Gastrocnemius medialis (tissue), 4 donors: ENCODE results near the gene ANKS1B.

Experiments used
- POLR2A ChIP-seq, 2 donors: fragments of 450-650 bp; IDR thresholded peaks; one replicate each; pipeline ENCODE4 v1.6.1; 2017; ENCODE audit warnings: antibody characterized with exemption in 2 of 2, mild to moderate bottlenecking in 2 of 2, moderate library complexity in 2 of 2
- TF ChIP-seq, protein P1 (sequence below), 5 experiments: fragments of 450-650 bp in 3 of 5; fragments of 200-600 bp in 2 of 5; sonication (generic) in 2 of 5; IDR thresholded peaks in 4 of 5; conservative IDR thresholded peaks in 1 of 5; 1 replicate in 4 of 5; 2 replicates in 1 of 5; pipeline ENCODE4 v1.5.1; 2016 to 2019; ENCODE audit warnings: antibody characterized with exemption in 5 of 5, mild to moderate bottlenecking in 3 of 5, moderate library complexity in 3 of 5

GRCh38 chr12:98819071-98819470 lies 1165.7 kb downstream of the ANKS1B start:
- TF ChIP-seq, protein P1, sequence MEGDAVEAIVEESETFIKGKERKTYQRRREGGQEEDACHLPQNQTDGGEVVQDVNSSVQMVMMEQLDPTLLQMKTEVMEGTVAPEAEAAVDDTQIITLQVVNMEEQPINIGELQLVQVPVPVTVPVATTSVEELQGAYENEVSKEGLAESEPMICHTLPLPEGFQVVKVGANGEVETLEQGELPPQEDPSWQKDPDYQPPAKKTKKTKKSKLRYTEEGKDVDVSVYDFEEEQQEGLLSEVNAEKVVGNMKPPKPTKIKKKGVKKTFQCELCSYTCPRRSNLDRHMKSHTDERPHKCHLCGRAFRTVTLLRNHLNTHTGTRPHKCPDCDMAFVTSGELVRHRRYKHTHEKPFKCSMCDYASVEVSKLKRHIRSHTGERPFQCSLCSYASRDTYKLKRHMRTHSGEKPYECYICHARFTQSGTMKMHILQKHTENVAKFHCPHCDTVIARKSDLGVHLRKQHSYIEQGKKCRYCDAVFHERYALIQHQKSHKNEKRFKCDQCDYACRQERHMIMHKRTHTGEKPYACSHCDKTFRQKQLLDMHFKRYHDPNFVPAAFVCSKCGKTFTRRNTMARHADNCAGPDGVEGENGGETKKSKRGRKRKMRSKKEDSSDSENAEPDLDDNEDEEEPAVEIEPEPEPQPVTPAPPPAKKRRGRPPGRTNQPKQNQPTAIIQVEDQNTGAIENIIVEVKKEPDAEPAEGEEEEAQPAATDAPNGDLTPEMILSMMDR (IDR thresholded peaks at IDR 0.05 in 4 of 5, conservative IDR thresholded peaks at IDR 0.05 in 1 of 5): no peak
- TF ChIP-seq POLR2A (IDR thresholded peaks at IDR 0.05): no peak
